CD14-positive monocyte (primary cell): ENCODE results near the gene CABCOCO1. TPM values are rescaled to one million over a fixed set of nuclear protein-coding genes. Genes with fewer than 3 reads are reported as not detected.

Experiments
- DNase-seq, 3 donors: peaks; one replicate each; pipeline ENCODE4 v3.0.0-alpha.2; 2011 to 2022
- H2AFZ ChIP-seq: 2 replicates; pipeline ENCODE4 v1.6.0; 2012; ENCODE audit warnings: mild to moderate bottlenecking, low read depth, low read length, inconsistent platforms; ENCODE audit not compliant: insufficient read depth, poor library complexity, severe bottlenecking
- H3K27ac ChIP-seq, 2 donors: 1 replicate in 1 of 2; 2 replicates in 1 of 2; pipeline ENCODE4 v1.5.1; 2012 to 2013; ENCODE audit warnings: low read length in 2 of 2, control low read depth in 1 of 2, inconsistent platforms in 1 of 2, low read depth in 1 of 2, mild to moderate bottlenecking in 1 of 2
- H3K27me3 ChIP-seq, 2 donors: one replicate each; pipeline versions ENCODE4 v1.6.0 to v1.6.1; 2011 to 2013; ENCODE audit warnings: low read length in 2 of 2; ENCODE audit not compliant: control insufficient read depth in 2 of 2, insufficient read depth in 2 of 2
- H3K36me3 ChIP-seq, 2 donors: replicated peaks in 1 of 2; 1 replicate in 1 of 2; 2 replicates in 1 of 2; pipeline versions ENCODE4 v1.5.1 to v1.6.1; 2012 to 2013; ENCODE audit warnings: low read length in 2 of 2, control low read depth in 1 of 2, inconsistent platforms in 1 of 2, mild to moderate bottlenecking in 1 of 2; ENCODE audit not compliant: insufficient read depth in 2 of 2, control insufficient read depth in 1 of 2
- H3K4me1 ChIP-seq, 2 donors: 1 replicate in 1 of 2; 2 replicates in 1 of 2; pipeline versions ENCODE4 v1.5.1 to v1.6.1; 2012 to 2013; ENCODE audit warnings: low read length in 2 of 2, control low read depth in 1 of 2, inconsistent platforms in 1 of 2, mild to moderate bottlenecking in 1 of 2, moderate library complexity in 1 of 2; ENCODE audit not compliant: insufficient read depth in 2 of 2, control insufficient read depth in 1 of 2
- H3K4me2 ChIP-seq: replicated peaks from 2 replicates; pipeline ENCODE3; 2012; ENCODE audit warnings: low read length, moderate library complexity, mild to moderate bottlenecking; ENCODE audit not compliant: poor library complexity, severe bottlenecking; ENCODE audit errors: extremely low read depth
- H3K4me3 ChIP-seq, 3 experiments: fragments of 200-600 bp in 1 of 3; sonication (generic) in 1 of 3; replicated peaks in 1 of 3; 1 replicate in 2 of 3; 2 replicates in 1 of 3; pipeline ENCODE4 v1.5.1; 2011 to 2013; ENCODE audit warnings: low read length in 3 of 3, mild to moderate bottlenecking in 3 of 3, control low read depth in 2 of 3, low read depth in 2 of 3, inconsistent platforms in 1 of 3, moderate library complexity in 1 of 3
- H3K79me2 ChIP-seq: 2 replicates; pipeline ENCODE4 v1.6.0; 2012; ENCODE audit warnings: mild to moderate bottlenecking, control low read depth, inconsistent platforms, low read length, moderate library complexity; ENCODE audit not compliant: insufficient read depth
- H3K9ac ChIP-seq: 2 replicates; pipeline ENCODE4 v1.6.0; 2017; ENCODE audit warnings: low read length, mild to moderate bottlenecking; ENCODE audit not compliant: insufficient read depth, poor library complexity, severe bottlenecking
- H3K9me3 ChIP-seq, 2 donors: replicated peaks in 1 of 2; 1 replicate in 1 of 2; 2 replicates in 1 of 2; pipeline versions ENCODE4 v1.5.1 to v1.6.1; 2012 to 2013; ENCODE audit warnings: low read length in 2 of 2, control low read depth in 1 of 2; ENCODE audit not compliant: control insufficient read depth in 1 of 2, insufficient read depth in 1 of 2
- H4K20me1 ChIP-seq: 2 replicates; pipeline ENCODE4 v1.6.0; 2012; ENCODE audit warnings: mild to moderate bottlenecking, low read length, control low read depth, moderate library complexity; ENCODE audit not compliant: insufficient read depth
- H3K27ac Mint-ChIP-seq, 7 donors: one replicate each; pipeline ENCODE4 v1.8.0; 2020; ENCODE audit warnings: mild to moderate bottlenecking in 7 of 7, mixed read lengths in 7 of 7, moderate library complexity in 6 of 7, inconsistent platforms in 2 of 7
- H3K27me3 Mint-ChIP-seq, 3 donors: one replicate each; pipeline ENCODE4 v1.8.0; 2021 to 2022; ENCODE audit warnings: low read depth in 3 of 3, mild to moderate bottlenecking in 3 of 3, mixed read lengths in 3 of 3, moderate library complexity in 3 of 3, inconsistent platforms in 1 of 3
- H3K36me3 Mint-ChIP-seq, 2 donors: one replicate each; pipeline ENCODE4 v1.8.0; 2020; ENCODE audit warnings: mixed read lengths in 2 of 2, inconsistent platforms in 1 of 2, mild to moderate bottlenecking in 1 of 2
- H3K4me1 Mint-ChIP-seq: one replicate; pipeline ENCODE4 v1.8.0; 2020; ENCODE audit warnings: mild to moderate bottlenecking, mixed read lengths
- H3K4me3 Mint-ChIP-seq, 2 donors: one replicate each; pipeline ENCODE4 v1.8.0; 2020; ENCODE audit warnings: mild to moderate bottlenecking in 2 of 2, mixed read lengths in 2 of 2, moderate library complexity in 1 of 2
- H3K9me3 Mint-ChIP-seq, 7 donors: one replicate each; pipeline ENCODE4 v1.8.0; 2020 to 2022; ENCODE audit warnings: mixed read lengths in 7 of 7, mild to moderate bottlenecking in 6 of 7, moderate library complexity in 6 of 7, inconsistent platforms in 2 of 7
- CTCF ChIP-seq: fragments of 200-600 bp; IDR thresholded peaks from one replicate; pipeline ENCODE4 v1.8.0; 2022; ENCODE audit warnings: antibody characterized with exemption, mild to moderate bottlenecking
- WGBS: methylation state at CpG from one replicate; pipeline ENCODE4 v1.1.5; 2013; ENCODE audit warnings: missing lambda C conversion rate; ENCODE audit not compliant: insufficient coverage; 5-methylcytosine and 5-hydroxymethylcytosine counted together
- intact Hi-C, 2 donors: fragments of 100-400 bp; cut with micrococcal nuclease; formaldehyde crosslinking; loops; one replicate each; pipeline versions ENCODE4 v1.15.0 to v1.15.1; 2023
- polyA plus RNA-seq, 3 donors: library from polyadenylated mRNA; depleted of rRNA in 1 of 3; unstranded in 2 of 3; stranded (reverse) in 1 of 3; fragments of 300-500 nt in 2 of 3; fragments of >200 nt in 1 of 3; fragmentation: Illumina TruSeq in 2 of 3; gene quantifications; 1 replicate in 2 of 3; 2 replicates in 1 of 3; pipeline ENCODE4 v1.2.3, GENCODE V29; 2012 to 2021

The CABCOCO1 gene
- polyA plus RNA-seq, 3 donors, result not detected

- H3K27ac Mint-ChIP-seq, result no peak overlapping the region
- Histone ChIP-seq H3K4me2 (no peak overlapping the region), H3K79me2 (no peaks in the 10 kb centered on the region), H3K27me3 (no peaks in the 10 kb centered on the region), H4K20me1 (no peaks in the 10 kb centered on the region), H3K9me3 (no peaks in the 10 kb centered on the region), H3K9ac (no peak overlapping the region), H3K4me1 (no peaks in the 10 kb centered on the region), H3K4me3 (no peak overlapping the region), H3K36me3 (no peaks in the 10 kb centered on the region), H3K27ac (no peak overlapping the region), H2AFZ (no peak overlapping the region)
- intact Hi-C loops, result no loop called here
- WGBS, result no CpG with 5 or more reads among the region's 1 CpG
- H3K9me3 Mint-ChIP-seq, result no peaks in the 10 kb centered on the region
- no peaks in the 10 kb centered on the region for H3K36me3 Mint-ChIP-seq
- peaks cover 0 to 2% (median 0%) of the 10 kb centered on the region in 3 donors for H3K27me3 Mint-ChIP-seq
- H3K4me1 Mint-ChIP-seq, result no peaks in the 10 kb centered on the region
- no peak for TF ChIP-seq CTCF
- DNase-seq, result no peak
- no peak overlapping the region for H3K4me3 Mint-ChIP-seq
Observed at GRCh38 chr10:61792097-61792716, 129.5 kb downstream of the CABCOCO1 start.

DNA sequence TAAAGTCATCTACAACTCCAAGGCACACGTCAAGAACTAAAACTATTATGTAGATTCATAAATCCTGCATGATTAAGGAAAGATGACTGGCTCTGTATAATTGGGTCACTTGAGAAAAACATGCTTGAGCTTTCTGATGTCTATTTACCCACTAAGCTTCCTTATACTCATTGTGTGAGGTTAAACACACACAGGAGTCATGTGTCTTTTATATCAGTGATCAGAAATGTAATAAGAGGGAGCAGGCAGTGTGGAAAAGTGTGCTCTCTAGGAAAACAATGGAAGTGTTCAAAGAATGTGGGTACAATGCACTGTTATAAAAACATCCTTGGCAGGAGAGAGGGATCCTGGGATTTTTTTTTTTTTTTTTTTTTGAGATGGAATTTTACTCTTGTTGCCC, 130.2 kb downstream of the CABCOCO1 start:
- no peak overlapping the region for H3K27ac ChIP-seq
- no CpG with 5 or more reads among the region's 1 CpG for WGBS
- no peaks in the 10 kb centered on the region for H3K27me3 ChIP-seq
- no peaks in the 10 kb centered on the region for H3K9me3 ChIP-seq
- H3K4me3 ChIP-seq, result no peak overlapping the region
- Mint-ChIP-seq H3K9me3 (no peaks in the 10 kb centered on the region), H3K4me1 (no peaks in the 10 kb centered on the region), H3K4me3 (no peak overlapping the region), H3K27me3 (peaks cover 0 to 2% (median 0%) of the 10 kb centered on the region in 3 donors), H3K36me3 (no peaks in the 10 kb centered on the region), H3K27ac (no peak overlapping the region)
- H2AFZ ChIP-seq, result no peak overlapping the region
- TF ChIP-seq CTCF, result no peak
- no peak overlapping the region for H3K4me2 ChIP-seq
- H4K20me1 ChIP-seq, result no peaks in the 10 kb centered on the region
- no peak overlapping the region for H3K9ac ChIP-seq
- H3K4me1 ChIP-seq, result no peaks in the 10 kb centered on the region
- DNase-seq, result no peak
- no peaks in the 10 kb centered on the region for H3K79me2 ChIP-seq
- no peaks in the 10 kb centered on the region for H3K36me3 ChIP-seq
- intact Hi-C loops, result no loop called here
